GM12878 (cell line): ENCODE results near the gene NXPH1.

Source experiments
- CTCF ChIP-seq, 3 experiments: IDR thresholded peaks in 2 of 3; conservative IDR thresholded peaks in 1 of 3; 2 replicates each; pipeline ENCODE4 v1.5.1; 2011; ENCODE audit warnings: low read depth in 3 of 3, low read length in 3 of 3, mild to moderate bottlenecking in 3 of 3, control low read depth in 2 of 3, moderate library complexity in 2 of 3, inconsistent platforms in 1 of 3, mixed read lengths in 1 of 3; ENCODE audit not compliant: control insufficient read depth in 2 of 3, insufficient read depth in 1 of 3; ENCODE audit errors: extremely low read depth in 1 of 3
- EP300 ChIP-seq, 2 experiments: fragments of 150-350 bp in 1 of 2; IDR thresholded peaks; 2 replicates each; pipeline ENCODE4 v1.6.1; 2011 to 2012; ENCODE audit warnings: low read depth in 2 of 2, low read length in 2 of 2, borderline replicate concordance in 1 of 2, improper control_type of control experiment in 1 of 2, inconsistent platforms in 1 of 2; ENCODE audit not compliant: control insufficient read depth in 1 of 2

GRCh38 chr7:8441106-8441965, 7.9 kb downstream of the NXPH1 start:
- TF ChIP-seq EP300 (IDR thresholded peaks at IDR 0.05; ENCODE audit: borderline replicate concordance in 1 of 2, control insufficient read depth in 1 of 2, low read depth in 2 of 2, low read length in 2 of 2) (no peak), CTCF (IDR thresholded peaks at IDR 0.05 in 2 of 3, conservative IDR thresholded peaks at IDR 0.05 in 1 of 3; ENCODE audit: control insufficient read depth in 2 of 3, extremely low read depth in 1 of 3, insufficient read depth in 1 of 3, low read depth in 3 of 3, low read length in 3 of 3) (no peak)
